C4-2B (cell line): ENCODE measurements around the gene G6PD.
"Not testable (repeated sequence)": the region's sequence is repeated elsewhere in the genome, so short reads cannot be mapped to it uniquely, and the experiment has no call there.

Source experiments
- CTCF ChIP-seq: fragments of 450-650 bp; conservative IDR thresholded peaks from 2 replicates; pipeline ENCODE4 v1.5.1; 2017; ENCODE audit warnings: mild to moderate bottlenecking
- ZFX ChIP-seq: fragments of 450-650 bp; IDR thresholded peaks from 2 replicates; pipeline ENCODE4 v1.6.1; 2017

- TF ChIP-seq CTCF, ZFX: not testable (repeated sequence)
These were observed 5.6 kb upstream of the G6PD start for GRCh38 chrX:154552112-154552806.
